NCI-H345 (cell line): ENCODE results near the gene RGS16.

Experiments
- DNase-seq: peaks from one replicate; lab custom pipeline; 2025; lab: John Stamatoyannopoulos, UW

Gene RGS16

GRCh38 chr1:182608845-182609610, 4.8 kb upstream of the RGS16 start:
- no peak for DNase-seq

- DNase-seq: no peak
These were observed 4.0 kb upstream of the RGS16 start for GRCh38 chr1:182608236-182608635.

- no peak for DNase-seq
These were observed 3.4 kb upstream of the RGS16 start for GRCh38 chr1:182607566-182607965.

GRCh38 chr1:182603646-182604174, 479 bp downstream of the RGS16 start:
- DNase-seq: peak; percentile 43

GRCh38 chr1:182602935-182603645, 1.1 kb downstream of the RGS16 start:
- no peak for DNase-seq

GRCh38 chr1:182601913-182602312, 2.3 kb downstream of the RGS16 start:
- no peak for DNase-seq

- peak; percentile 79 for DNase-seq
These were observed 2.8 kb downstream of the RGS16 start for GRCh38 chr1:182601416-182601786.

- no peak for DNase-seq
These were observed 3.3 kb downstream of the RGS16 start for GRCh38 chr1:182600745-182601415.

GRCh38 chr1:182600036-182600713, 4.0 kb downstream of the RGS16 start:
- DNase-seq: no peak

GRCh38 chr1:182599339-182599738, 4.8 kb downstream of the RGS16 start:
- DNase-seq: no peak

GRCh38 chr1:182598296-182598695, 5.9 kb downstream of the RGS16 start:
- DNase-seq: no peak

GRCh38 chr1:182596934-182597333, 7.3 kb downstream of the RGS16 start:
- no peak for DNase-seq

- DNase-seq: peak; percentile 59
These were observed 8.4 kb downstream of the RGS16 start for GRCh38 chr1:182595641-182596240.

- no peak for DNase-seq
These were observed 14.3 kb downstream of the RGS16 start for GRCh38 chr1:182589931-182590330.

GRCh38 chr1:182589520-182589919, 14.7 kb downstream of the RGS16 start:
- DNase-seq: no peak

- DNase-seq: no peak
These were observed 15.4 kb downstream of the RGS16 start, which contains the start of gene RNASEL for GRCh38 chr1:182588500-182589396. Gene RNASEL, minus strand, starts transcription at chr1:182589256. Its CDS starts 2,450 bp downstream, at chr1:182586806.

GRCh38 chr1:182587666-182588499, 16.3 kb downstream of the RGS16 start:
- DNase-seq: no peak

GRCh38 chr1:182587093-182587492, 17.1 kb downstream of the RGS16 start:
- no peak for DNase-seq

GRCh38 chr1:182586380-182586779, 17.8 kb downstream of the RGS16 start:
- no peak for DNase-seq

- DNase-seq: no peak
These were observed 19.4 kb downstream of the RGS16 start for GRCh38 chr1:182584746-182585145.
